Measurements from ENCODE around the gene NUMBL. TPM values are rescaled to one million over a fixed set of nuclear protein-coding genes. Genes with fewer than 3 reads are reported as not detected.

NUMBL gene
- total and polyA plus RNA-seq, 9 of the 15 experiments (the other 6 are each of a cell fraction or from before 2014, with no cell fraction given): 0.39 to 38.6 (median 6.6) TPM

DNA sequence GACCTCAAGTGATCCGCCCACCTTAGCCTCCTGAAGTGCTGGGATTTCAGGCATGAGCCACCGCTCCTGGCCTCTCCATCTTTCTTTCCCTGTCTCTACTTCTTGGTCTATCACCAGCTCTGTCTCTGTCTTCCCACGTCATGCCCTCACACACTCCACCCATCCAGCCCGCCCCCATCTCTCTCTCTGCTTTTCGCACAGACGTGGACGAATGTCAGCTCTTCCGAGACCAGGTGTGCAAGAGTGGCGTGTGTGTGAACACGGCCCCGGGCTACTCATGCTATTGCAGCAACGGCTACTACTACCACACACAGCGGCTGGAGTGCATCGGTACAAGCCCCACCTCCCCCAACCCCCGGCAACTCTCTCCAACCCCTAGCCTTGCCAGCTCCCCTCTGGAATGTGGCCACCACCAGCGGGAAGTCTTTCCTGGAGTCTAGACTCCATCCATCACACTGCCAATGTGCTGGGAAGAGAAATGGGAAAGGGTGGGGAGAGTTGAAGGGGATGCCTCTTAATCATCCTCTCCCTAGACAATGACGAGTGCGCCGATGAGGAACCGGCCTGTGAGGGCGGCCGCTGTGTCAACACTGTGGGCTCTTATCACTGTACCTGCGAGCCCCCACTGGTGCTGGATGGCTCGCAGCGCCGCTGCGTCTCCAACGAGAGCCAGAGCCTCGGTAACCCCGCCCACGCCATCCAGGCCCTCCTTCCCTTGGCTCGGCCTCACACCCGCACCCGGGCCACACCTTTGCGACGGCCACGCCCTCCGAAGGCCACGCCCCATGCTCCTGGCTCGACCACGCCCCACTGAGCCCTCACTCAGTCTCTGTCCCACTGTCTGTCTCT lies 66.8 kb downstream of the NUMBL start (continued):
- TF ChIP-seq, protein P1, sequence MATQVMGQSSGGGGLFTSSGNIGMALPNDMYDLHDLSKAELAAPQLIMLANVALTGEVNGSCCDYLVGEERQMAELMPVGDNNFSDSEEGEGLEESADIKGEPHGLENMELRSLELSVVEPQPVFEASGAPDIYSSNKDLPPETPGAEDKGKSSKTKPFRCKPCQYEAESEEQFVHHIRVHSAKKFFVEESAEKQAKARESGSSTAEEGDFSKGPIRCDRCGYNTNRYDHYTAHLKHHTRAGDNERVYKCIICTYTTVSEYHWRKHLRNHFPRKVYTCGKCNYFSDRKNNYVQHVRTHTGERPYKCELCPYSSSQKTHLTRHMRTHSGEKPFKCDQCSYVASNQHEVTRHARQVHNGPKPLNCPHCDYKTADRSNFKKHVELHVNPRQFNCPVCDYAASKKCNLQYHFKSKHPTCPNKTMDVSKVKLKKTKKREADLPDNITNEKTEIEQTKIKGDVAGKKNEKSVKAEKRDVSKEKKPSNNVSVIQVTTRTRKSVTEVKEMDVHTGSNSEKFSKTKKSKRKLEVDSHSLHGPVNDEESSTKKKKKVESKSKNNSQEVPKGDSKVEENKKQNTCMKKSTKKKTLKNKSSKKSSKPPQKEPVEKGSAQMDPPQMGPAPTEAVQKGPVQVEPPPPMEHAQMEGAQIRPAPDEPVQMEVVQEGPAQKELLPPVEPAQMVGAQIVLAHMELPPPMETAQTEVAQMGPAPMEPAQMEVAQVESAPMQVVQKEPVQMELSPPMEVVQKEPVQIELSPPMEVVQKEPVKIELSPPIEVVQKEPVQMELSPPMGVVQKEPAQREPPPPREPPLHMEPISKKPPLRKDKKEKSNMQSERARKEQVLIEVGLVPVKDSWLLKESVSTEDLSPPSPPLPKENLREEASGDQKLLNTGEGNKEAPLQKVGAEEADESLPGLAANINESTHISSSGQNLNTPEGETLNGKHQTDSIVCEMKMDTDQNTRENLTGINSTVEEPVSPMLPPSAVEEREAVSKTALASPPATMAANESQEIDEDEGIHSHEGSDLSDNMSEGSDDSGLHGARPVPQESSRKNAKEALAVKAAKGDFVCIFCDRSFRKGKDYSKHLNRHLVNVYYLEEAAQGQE (IDR thresholded peaks at IDR 0.05; ENCODE audit: borderline replicate concordance): peak; percentile 43; the same call in 1 of the 2 replicates
- TF ChIP-seq, protein P1 (CRISPR knock-in tag; IDR thresholded peaks at IDR 0.05; ENCODE audit: low read depth): no peak
- peak; percentile 21; the same call in 1 of the 2 replicates for TF ChIP-seq NR2C2 (CRISPR knock-in tag; IDR thresholded peaks at IDR 0.05)
- TF ChIP-seq NR2C2 (tag; IDR thresholded peaks at IDR 0.05): no peak
- no peak for TF ChIP-seq POLR3G (IDR thresholded peaks at IDR 0.05; ENCODE audit: extremely low read depth, insufficient read length, insufficient replicate concordance)
- TF ChIP-seq PYGO2 (tag; IDR thresholded peaks at IDR 0.05): no peak
- TF ChIP-seq NELFE (IDR thresholded peaks at IDR 0.05; ENCODE audit: insufficient read depth, insufficient read length): no peak
- no peak for TF ChIP-seq DMBX1 (CRISPR knock-in tag; IDR thresholded peaks at IDR 0.05; ENCODE audit: borderline replicate concordance)
- TF ChIP-seq LARP7 (IDR thresholded peaks at IDR 0.05): no peak
- TF ChIP-seq ZNF316 (IDR thresholded peaks at IDR 0.05): no peak
- peak; percentile 81 for TF ChIP-seq DPF2 (IDR thresholded peaks at IDR 0.05)
- TF ChIP-seq SMARCA5 (IDR thresholded peaks at IDR 0.05): peak; percentile 46; the same call in 1 of the 2 replicates
- no peak for TF ChIP-seq ELF4 (CRISPR knock-in tag; IDR thresholded peaks at IDR 0.05)
- peak; percentile 59; the same call in 1 of the 2 replicates for TF ChIP-seq SMARCE1 (IDR thresholded peaks at IDR 0.05)
- peak; percentile 56 for TF ChIP-seq TCF3 (CRISPR knock-in tag; IDR thresholded peaks at IDR 0.05)
- TF ChIP-seq CC2D1A (IDR thresholded peaks at IDR 0.05): no peak
- TF ChIP-seq, protein P2, sequence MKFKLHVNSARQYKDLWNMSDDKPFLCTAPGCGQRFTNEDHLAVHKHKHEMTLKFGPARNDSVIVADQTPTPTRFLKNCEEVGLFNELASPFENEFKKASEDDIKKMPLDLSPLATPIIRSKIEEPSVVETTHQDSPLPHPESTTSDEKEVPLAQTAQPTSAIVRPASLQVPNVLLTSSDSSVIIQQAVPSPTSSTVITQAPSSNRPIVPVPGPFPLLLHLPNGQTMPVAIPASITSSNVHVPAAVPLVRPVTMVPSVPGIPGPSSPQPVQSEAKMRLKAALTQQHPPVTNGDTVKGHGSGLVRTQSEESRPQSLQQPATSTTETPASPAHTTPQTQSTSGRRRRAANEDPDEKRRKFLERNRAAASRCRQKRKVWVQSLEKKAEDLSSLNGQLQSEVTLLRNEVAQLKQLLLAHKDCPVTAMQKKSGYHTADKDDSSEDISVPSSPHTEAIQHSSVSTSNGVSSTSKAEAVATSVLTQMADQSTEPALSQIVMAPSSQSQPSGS (CRISPR knock-in tag; IDR thresholded peaks at IDR 0.05): no peak
- TF ChIP-seq ELF1 (tag; IDR thresholded peaks at IDR 0.05): no peak
- TF ChIP-seq GATA2 (CRISPR knock-in tag; IDR thresholded peaks at IDR 0.05): no peak
- TF ChIP-seq ZNF830 (CRISPR knock-in tag; IDR thresholded peaks at IDR 0.05): no peak
- no peak for TF ChIP-seq BRD9 (IDR thresholded peaks at IDR 0.05; ENCODE audit: low read depth, partially characterized antibody)
- no peak for TF ChIP-seq FOXM1 (IDR thresholded peaks at IDR 0.05; ENCODE audit: low read depth)
- TF ChIP-seq FOXM1 (CRISPR knock-in tag; IDR thresholded peaks at IDR 0.05; ENCODE audit: low read depth): no peak

All from K562 (cell line).